Adrenal gland (tissue), 12 donors: Measurements from ENCODE around the gene CREG2. TPM values are rescaled to one million over a fixed set of nuclear protein-coding genes. Genes with fewer than 3 reads are reported as not detected.

Experiments
- DNase-seq, 7 donors: peaks; one replicate each; pipeline ENCODE4 v3.0.0-alpha.2; 2019 to 2020
- H3K27ac ChIP-seq, 5 donors: fragments of 200-600 bp; sonication (generic) in 4 of 5; 1 replicate in 3 of 5; 2 replicates in 2 of 5; pipeline versions ENCODE4 v1.5.1 to v1.8.0; 2016 to 2020; ENCODE audit warnings: mild to moderate bottlenecking in 1 of 5
- H3K27me3 ChIP-seq: fragments of 200-600 bp; 2 replicates; pipeline ENCODE4 v1.8.0; 2021
- H3K36me3 ChIP-seq, 2 donors: fragments of 200-600 bp; replicated peaks in 1 of 2; 1 replicate in 1 of 2; 2 replicates in 1 of 2; pipeline versions ENCODE4 v1.5.1 to v1.8.0; 2018 to 2022
- H3K4me1 ChIP-seq, 2 donors: fragments of 200-600 bp; replicated peaks in 1 of 2; 1 replicate in 1 of 2; 2 replicates in 1 of 2; pipeline versions ENCODE4 v1.5.1 to v1.8.0; 2018 to 2021
- H3K4me3 ChIP-seq, 4 donors: fragments of 200-600 bp; sonication (generic) in 3 of 4; one replicate each; pipeline ENCODE4 v1.5.1; 2016 to 2018
- H3K9me3 ChIP-seq, 3 donors: fragments of 200-600 bp; sonication (generic) in 1 of 3; replicated peaks in 1 of 3; 1 replicate in 2 of 3; 2 replicates in 1 of 3; pipeline versions ENCODE4 v1.5.1 to v1.8.0; 2016 to 2021
- POLR2A ChIP-seq, 2 donors: fragments of 450-650 bp; IDR thresholded peaks; one replicate each; pipeline ENCODE4 v1.6.1; 2017; ENCODE audit warnings: antibody characterized with exemption in 2 of 2, mild to moderate bottlenecking in 2 of 2, moderate library complexity in 1 of 2
- WGBS, 4 donors: extraction: QIAGEN DNeasy Blood & Tissue Kit in 2 of 4; methylation state at CpG; one replicate each; pipeline versions ENCODE4 v1.1.5 to v1.1.7; 2013 to 2017; 5-methylcytosine and 5-hydroxymethylcytosine counted together
- intact Hi-C, 2 donors: fragments of 100-400 bp; cut with DNase I; formaldehyde crosslinking; loops; one replicate each; pipeline versions ENCODE4 v1.14.1 to v1.15.0; 2022 to 2023
- polyA plus RNA-seq, 3 donors: library from polyadenylated mRNA; stranded (reverse); fragments of 200-250 nt in 2 of 3; fragments of 350-450 nt in 1 of 3; fragmentation: Illumina TruSeq in 1 of 3; extraction: RNeasy Lipid Tissue Mini Kit (QIAGEN cat#74804) in 1 of 3; gene quantifications; one replicate each; pipeline ENCODE4 v1.2.3, GENCODE V29; 2013 to 2014
- total RNA-seq, 9 donors: library from RNA; depleted of rRNA in 4 of 9; stranded (reverse); fragments of >200 nt in 4 of 9; fragments of 120-200 nt in 1 of 9; fragmentation: NEBNext Ultra II Directional in 1 of 9; extraction: Animal tissue kit (Norgen Biotek cat#: 25700) in 1 of 9; gene quantifications; one replicate each; pipeline versions ENCODE4 v1.1.0 to v1.2.4, GENCODE V29; 2013 to 2023
- TF ChIP-seq, protein P1 (sequence below), 6 experiments: fragments of 450-650 bp in 4 of 6; fragments of 200-600 bp in 2 of 6; sonication (generic) in 1 of 6; IDR thresholded peaks; 1 replicate in 5 of 6; 2 replicates in 1 of 6; pipeline versions ENCODE4 v1.5.1 to v1.8.0; 2016 to 2021; ENCODE audit warnings: antibody characterized with exemption in 6 of 6, mild to moderate bottlenecking in 2 of 6, moderate library complexity in 1 of 6
- donor health status: healthy with polysubstance abuse.
- donor health status: Bipolar disorder and iron deficiency.
- donor health status: DM: yes; HTN: yes; CAD: no.
- donor health status: DM: no; HTN: no; CAD: no.
- donor health status: DM: no; HTN: no; CAD: no.
- donor health status: DM: yes; HTN: yes; CAD: no.

The CREG2 gene
- total and polyA plus RNA-seq, 12 donors, result 0.02 to 0.55 (median 0.26) TPM; not detected in 8

- intact Hi-C loops, result loop anchor here (10.0 kb wide), 2 partner anchors 278 to 428 kb away; partner anchors contain the start of gene MAP4K4 (in 1 of the 2)
- TF ChIP-seq, protein P1, sequence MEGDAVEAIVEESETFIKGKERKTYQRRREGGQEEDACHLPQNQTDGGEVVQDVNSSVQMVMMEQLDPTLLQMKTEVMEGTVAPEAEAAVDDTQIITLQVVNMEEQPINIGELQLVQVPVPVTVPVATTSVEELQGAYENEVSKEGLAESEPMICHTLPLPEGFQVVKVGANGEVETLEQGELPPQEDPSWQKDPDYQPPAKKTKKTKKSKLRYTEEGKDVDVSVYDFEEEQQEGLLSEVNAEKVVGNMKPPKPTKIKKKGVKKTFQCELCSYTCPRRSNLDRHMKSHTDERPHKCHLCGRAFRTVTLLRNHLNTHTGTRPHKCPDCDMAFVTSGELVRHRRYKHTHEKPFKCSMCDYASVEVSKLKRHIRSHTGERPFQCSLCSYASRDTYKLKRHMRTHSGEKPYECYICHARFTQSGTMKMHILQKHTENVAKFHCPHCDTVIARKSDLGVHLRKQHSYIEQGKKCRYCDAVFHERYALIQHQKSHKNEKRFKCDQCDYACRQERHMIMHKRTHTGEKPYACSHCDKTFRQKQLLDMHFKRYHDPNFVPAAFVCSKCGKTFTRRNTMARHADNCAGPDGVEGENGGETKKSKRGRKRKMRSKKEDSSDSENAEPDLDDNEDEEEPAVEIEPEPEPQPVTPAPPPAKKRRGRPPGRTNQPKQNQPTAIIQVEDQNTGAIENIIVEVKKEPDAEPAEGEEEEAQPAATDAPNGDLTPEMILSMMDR (IDR thresholded peaks at IDR 0.05), result no peak
- no peak for TF ChIP-seq POLR2A (IDR thresholded peaks at IDR 0.05)
- Histone ChIP-seq H3K27me3 (no peaks in the 10 kb centered on the region), H3K27ac (no peak overlapping the region), H3K36me3 (no peaks in the 10 kb centered on the region), H3K4me1 (no peaks in the 10 kb centered on the region), H3K9me3 (no peaks in the 10 kb centered on the region), H3K4me3 (no peak overlapping the region)
- DNase-seq, result no peak
- WGBS, 4 donors, result 54 to 67% (median 58%) methylated on average over 5 of the region's 5 CpGs
Observed at GRCh38 chr2:101416609-101417008, 29.3 kb upstream of the CREG2 start.

DNA sequence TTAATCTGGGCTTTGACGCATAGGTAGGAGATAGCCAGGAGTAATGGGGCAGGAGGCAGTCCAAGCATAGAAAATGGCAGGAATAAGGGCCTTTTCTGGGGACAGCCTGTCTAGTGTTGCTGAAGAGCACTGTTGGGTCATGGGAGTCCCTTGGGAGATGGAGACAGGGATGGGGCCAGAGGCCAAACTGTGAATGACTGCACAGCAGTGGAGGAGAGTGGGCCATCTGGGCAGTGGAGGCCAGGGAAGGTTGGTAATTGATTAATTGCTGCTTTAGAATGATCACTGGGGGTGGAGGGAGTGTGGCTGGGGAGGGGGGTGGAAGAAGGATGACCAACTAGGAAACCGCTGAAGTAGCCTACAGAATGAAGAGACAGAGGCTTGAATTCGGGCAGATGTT is 28.6 kb upstream of the CREG2 start:
- no peaks in the 10 kb centered on the region for H3K4me1 ChIP-seq
- no peaks in the 10 kb centered on the region for H3K9me3 ChIP-seq
- H3K27ac ChIP-seq, result no peak overlapping the region
- no peaks in the 10 kb centered on the region for H3K27me3 ChIP-seq
- TF ChIP-seq POLR2A (IDR thresholded peaks at IDR 0.05), result no peak
- TF ChIP-seq, protein P1 (IDR thresholded peaks at IDR 0.05), result no peak
- H3K4me3 ChIP-seq, result no peak overlapping the region
- intact Hi-C loops, result loop anchor here (10.0 kb wide), 2 partner anchors 279 to 429 kb away; partner anchors contain the start of gene MAP4K4 (in 1 of the 2)
- WGBS, 4 donors, result 88 to 95% (median 93%) methylated on average over 3 of the region's 3 CpGs
- H3K36me3 ChIP-seq, result no peaks in the 10 kb centered on the region
- no peak for DNase-seq

- TF ChIP-seq, protein P1 (IDR thresholded peaks at IDR 0.05), result no peak
- TF ChIP-seq POLR2A (IDR thresholded peaks at IDR 0.05), result no peak
- Histone ChIP-seq H3K36me3 (no peaks in the 10 kb centered on the region), H3K9me3 (no peaks in the 10 kb centered on the region), H3K4me1 (no peaks in the 10 kb centered on the region), H3K4me3 (no peak overlapping the region), H3K27me3 (no peaks in the 10 kb centered on the region), H3K27ac (no peak overlapping the region)
- 84 to 97% (median 93%) methylated on average over 1 to 2 of the region's 2 CpGs for WGBS, 4 donors
- intact Hi-C loops, result loop anchor here (10.0 kb wide), 2 partner anchors 280 to 430 kb away; partner anchors contain the start of gene MAP4K4 (in 1 of the 2)
- no peak for DNase-seq
Observed at GRCh38 chr2:101415220-101415619, 27.9 kb upstream of the CREG2 start.

GRCh38 chr2:101412092-101412694 is 24.9 kb upstream of the CREG2 start:
- H3K27me3 ChIP-seq, result no peaks in the 10 kb centered on the region
- 69 to 86% (median 79%) methylated on average over 6 to 9 of the region's 9 CpGs for WGBS, 4 donors
- no peaks in the 10 kb centered on the region for H3K36me3 ChIP-seq
- intact Hi-C loops, result loop anchor here (10.0 kb wide), 2 partner anchors 283 to 433 kb away; partner anchors contain the start of gene MAP4K4 (in 1 of the 2)
- no peak for TF ChIP-seq POLR2A (IDR thresholded peaks at IDR 0.05)
- TF ChIP-seq, protein P1 (IDR thresholded peaks at IDR 0.05), result no peak
- no peak for DNase-seq
- no peak overlapping the region for H3K4me3 ChIP-seq
- H3K9me3 ChIP-seq, result no peaks in the 10 kb centered on the region
- H3K4me1 ChIP-seq, result no peaks in the 10 kb centered on the region
- no peak overlapping the region for H3K27ac ChIP-seq
